ENCODE measurements around the gene IDS.

DNA sequence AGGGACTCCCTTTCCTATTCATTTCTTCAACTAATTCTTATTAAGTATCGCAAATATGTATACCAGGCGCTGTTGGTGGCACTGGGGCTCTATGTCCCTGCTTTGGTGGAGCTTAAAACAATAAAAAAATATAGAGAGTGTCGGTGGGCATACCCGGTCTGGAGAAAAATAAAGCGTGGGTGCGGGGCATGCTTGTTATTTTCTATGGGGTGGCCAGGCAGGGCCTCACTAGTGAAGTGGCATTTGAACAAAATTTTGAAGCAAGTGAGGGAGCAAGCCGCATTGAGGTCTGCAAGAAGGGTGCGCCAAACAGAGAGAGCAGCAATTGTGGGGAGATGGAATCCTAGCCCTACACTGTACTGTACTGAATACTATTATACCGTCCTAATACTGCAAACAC is 565 bp upstream of the IDS start:
- no peak for TF ChIP-seq POLR2AphosphoS5 (IDR thresholded peaks at IDR 0.05)
- no peak for TF ChIP-seq POLR2A (IDR thresholded peaks at IDR 0.05)

Data from stomach (tissue), 4 donors.